ENCODE results near the gene THRAP3.

DNA sequence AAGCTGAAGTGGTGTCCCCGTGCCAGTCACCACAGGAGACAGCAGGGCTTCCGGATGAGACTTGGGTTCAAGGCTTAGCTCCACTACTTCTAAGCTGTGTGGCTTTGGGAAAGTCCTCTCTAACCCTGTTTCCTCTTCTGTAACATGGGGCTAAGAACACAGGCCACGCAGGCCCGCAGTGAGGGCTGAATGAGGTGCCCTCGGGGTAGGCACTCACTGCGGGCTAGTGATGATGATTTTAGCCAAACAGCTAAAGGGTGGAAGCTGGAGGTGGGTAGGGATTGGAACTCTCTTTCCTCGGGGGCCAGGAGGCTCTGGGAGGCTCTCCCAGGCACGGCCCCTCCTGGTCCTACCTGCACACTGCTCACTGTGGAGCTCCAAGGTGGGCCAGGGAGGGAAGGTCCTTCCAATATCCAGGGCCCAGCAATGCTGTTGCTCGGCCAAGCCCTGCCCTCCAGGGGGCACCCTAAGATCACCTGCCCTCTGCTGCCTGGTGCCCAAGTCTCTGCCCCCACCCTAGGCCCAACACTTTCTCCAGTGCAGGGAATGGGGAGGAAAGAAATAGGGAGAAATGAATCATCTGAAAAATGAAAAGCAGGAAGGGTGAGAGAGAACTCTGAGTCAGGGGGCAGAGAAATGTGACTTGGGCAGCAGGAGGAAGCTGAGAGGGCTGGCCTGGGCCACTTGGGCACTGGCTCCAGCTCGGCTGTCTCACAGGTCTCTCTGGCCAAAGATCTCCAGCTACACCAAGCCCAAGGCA is 118.4 kb downstream of the THRAP3 start:
- TF ChIP-seq POLR2A (IDR thresholded peaks at IDR 0.05; ENCODE audit: low read length) (no peak), GATA1 (IDR thresholded peaks at IDR 0.05; ENCODE audit: low read depth, low read length) (no peak)
